Measurements from ENCODE around the gene GNRHR.
"Not testable (repeated sequence)": the region's sequence is repeated elsewhere in the genome, so short reads cannot be mapped to it uniquely, and the experiment has no call there.

Gene GNRHR, protein sequence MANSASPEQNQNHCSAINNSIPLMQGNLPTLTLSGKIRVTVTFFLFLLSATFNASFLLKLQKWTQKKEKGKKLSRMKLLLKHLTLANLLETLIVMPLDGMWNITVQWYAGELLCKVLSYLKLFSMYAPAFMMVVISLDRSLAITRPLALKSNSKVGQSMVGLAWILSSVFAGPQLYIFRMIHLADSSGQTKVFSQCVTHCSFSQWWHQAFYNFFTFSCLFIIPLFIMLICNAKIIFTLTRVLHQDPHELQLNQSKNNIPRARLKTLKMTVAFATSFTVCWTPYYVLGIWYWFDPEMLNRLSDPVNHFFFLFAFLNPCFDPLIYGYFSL

DNA sequence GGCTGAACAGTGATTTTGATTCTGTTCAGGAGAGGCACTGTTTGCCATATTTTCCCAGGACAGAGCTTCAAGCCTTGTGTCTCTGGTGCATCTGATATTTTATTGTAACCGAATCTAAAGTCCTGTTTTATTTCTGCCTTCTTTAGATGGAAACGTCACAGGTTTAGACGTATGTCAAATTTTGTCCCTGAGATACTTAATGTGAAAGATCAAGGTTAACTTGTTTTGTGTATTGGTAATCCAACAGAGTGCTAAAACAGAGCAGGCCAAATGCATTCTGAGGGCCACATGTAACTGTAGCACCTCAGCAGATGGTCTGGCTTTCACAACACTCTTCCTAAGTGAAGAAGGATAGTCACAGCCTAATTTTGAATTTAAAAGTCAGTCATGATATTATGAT is at the start of gene GNRHR:
GNRHR (minus strand) TSS at position 101 of the 400 bp plus-strand sequence; CDS start at position 48, 53 bp downstream.
- no peak for DNase-seq

GRCh38 chr4:67796810-67797209 is 42.6 kb upstream of the GNRHR start:
- DNase-seq, result no peak

GRCh38 chr4:67790721-67791120 is 36.5 kb upstream of the GNRHR start:
- DNase-seq, result no peak

GRCh38 chr4:67787311-67787710 is 33.1 kb upstream of the GNRHR start:
- no peak for DNase-seq

DNA sequence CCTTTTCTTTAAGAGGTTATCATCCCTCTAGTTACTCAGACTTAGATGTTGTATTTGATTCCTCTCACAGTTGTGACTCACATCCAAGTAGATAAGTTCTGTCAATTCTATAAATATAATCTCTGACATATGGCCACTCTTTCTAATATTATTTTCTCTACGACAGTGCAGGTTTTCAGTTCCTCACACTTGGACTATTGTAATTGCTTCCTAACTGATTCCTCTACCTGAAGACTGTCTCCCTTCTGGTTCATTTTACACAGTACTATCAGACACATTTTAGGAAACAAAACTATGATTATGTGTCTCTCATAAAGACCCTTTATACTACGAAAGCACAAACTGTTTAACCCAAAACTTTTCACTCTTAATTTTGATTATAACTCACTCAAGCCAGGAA is 31.3 kb upstream of the GNRHR start:
- no peak for DNase-seq

GRCh38 chr4:67779631-67780030 is 25.4 kb upstream of the GNRHR start:
- no peak for DNase-seq

DNA sequence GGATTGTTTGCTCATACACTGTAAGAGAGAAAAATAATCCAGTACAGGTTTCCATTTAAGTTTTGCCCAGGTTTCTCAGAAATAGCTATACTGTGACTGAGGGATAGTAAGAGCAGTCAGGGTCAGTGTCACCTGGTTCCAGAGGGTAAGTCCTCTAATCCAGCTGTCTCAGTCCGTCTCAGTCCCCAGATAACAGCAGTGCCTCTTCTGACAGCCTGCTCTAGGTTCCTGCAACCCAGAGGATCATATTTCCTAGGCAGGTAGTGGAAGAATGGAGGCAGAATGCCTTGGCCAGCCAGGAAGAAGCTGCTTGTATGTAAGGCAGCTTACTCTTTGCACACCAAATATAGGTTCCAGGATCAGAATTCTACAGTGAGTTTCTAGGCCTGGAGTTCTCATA is 22.6 kb upstream of the GNRHR start:
- no peak for DNase-seq

DNA sequence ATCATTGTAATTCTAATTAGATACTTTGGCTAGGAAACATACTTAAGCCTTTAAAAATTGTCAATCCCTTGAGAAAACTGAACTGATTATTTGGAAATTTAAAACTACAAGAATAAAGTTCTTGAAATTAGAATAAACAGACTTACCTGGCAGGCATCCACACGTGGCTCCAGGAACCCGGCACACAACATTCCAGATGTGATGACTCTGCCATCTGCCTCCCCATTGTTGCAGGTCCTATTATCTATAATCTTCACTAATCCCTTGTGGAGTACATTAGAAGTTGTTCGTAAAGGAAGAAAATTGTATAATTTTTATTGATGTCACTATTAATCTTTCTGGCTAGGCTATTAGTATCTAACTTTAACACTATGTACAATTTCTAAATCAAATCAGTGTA is 16.2 kb upstream of the GNRHR start:
- DNase-seq, result no peak

DNA sequence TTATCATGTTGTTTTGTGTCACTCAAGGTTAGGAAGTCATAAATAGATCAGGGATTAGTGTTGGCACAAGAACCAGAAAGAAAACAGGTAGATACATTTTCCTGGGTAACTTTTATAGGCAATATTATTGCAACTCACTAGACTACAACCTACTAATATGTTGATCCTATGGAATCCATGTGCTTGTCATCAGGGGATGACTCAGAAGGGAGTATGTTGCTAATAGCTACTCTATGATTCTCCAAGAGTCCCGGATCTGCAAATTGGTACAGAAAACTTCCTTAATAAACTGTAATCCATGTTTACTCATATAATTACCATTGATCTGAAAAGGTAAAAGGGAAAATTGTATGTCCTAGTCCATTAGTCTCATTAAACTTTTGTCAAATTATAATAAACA is 11.7 kb upstream of the GNRHR start:
- no peak for DNase-seq

DNA sequence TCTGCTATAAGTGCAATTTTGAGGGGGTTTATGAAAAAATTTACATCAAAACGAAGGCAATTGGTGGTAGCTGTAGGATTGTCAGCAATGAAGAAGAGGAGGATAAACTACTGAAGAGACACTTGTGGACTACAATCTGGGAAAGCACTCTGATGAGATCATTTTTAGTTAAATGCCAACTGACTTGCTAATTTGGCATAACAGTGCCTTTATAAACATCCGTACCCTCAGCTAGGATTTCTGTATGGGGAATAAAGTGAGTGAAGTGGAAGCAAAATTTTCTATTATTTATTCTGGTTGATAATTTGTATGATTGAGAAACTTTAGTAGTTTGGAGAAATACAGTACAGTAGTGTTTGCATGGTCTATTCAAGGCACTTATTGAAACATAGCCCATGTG is 11.2 kb upstream of the GNRHR start:
- DNase-seq, result no peak

- DNase-seq, result no peak
Observed at GRCh38 chr4:67764183-67764582, 10.0 kb upstream of the GNRHR start.

DNA sequence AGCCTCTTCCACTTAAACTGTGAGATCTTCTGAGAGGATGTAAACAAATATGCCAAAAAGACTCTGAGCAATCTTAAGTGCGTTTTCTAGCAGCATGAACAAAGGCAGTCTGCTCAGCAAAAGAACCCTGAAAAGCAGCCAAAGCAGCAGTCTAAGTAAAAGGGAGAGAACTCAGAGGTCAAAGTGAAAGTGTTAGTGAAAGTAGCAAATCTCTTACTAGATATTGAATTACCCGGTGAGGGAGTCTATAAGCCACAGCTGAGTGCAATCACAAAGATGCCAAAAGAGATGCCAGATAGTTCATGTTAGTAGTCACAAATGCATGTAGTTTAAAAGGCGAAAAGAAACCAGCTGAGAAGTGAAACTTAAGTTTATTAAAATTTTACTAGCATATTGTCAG is 7.9 kb upstream of the GNRHR start:
- no peak for DNase-seq

DNA sequence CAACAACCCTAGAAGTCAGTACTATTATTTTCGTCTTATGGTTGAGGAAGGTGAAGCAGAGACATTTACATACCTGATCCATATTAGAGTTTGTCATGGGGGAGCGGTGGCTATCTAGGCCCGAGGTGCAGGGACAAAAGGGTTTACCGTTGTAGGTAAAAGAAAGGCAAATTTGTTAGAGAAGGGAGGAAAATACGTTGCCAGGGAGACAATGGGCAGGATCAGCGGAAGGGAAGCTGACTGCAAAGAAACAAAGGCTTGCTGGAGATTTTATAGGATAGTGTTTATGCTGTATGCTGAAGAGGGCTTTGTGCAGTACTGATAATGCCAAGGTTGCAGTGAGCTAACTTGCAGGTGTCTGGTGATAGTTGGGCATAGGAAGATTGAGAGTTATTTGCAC is 2.8 kb upstream of the GNRHR start:
- not testable (repeated sequence) for DNase-seq

- no peak for DNase-seq
Observed at GRCh38 chr4:67755974-67756373, 1.8 kb upstream of the GNRHR start.

DNA sequence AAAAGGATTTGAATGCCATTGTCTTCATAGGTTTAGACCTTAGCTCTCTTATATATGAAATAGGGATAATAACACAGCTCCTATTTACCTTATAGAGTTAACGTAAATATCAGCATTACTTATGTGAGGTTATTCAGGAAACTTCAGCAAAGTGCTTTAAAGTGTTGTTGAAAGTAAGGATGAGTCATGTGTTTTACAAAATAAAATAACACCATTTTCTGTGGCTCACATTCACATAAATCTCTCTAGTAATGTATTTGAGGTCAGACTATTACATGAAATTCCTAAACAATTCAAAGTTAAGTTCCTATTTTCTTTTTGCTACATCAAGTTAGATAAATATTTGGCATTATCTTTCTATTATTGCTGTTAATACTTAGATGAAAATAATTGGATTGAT is 2.9 kb downstream of the GNRHR start:
- DNase-seq, result no peak

- DNase-seq, result no peak
Observed at GRCh38 chr4:67750691-67751090, 3.5 kb downstream of the GNRHR start.

GRCh38 chr4:67749286-67749685 is 4.9 kb downstream of the GNRHR start:
- no peak for DNase-seq

DNA sequence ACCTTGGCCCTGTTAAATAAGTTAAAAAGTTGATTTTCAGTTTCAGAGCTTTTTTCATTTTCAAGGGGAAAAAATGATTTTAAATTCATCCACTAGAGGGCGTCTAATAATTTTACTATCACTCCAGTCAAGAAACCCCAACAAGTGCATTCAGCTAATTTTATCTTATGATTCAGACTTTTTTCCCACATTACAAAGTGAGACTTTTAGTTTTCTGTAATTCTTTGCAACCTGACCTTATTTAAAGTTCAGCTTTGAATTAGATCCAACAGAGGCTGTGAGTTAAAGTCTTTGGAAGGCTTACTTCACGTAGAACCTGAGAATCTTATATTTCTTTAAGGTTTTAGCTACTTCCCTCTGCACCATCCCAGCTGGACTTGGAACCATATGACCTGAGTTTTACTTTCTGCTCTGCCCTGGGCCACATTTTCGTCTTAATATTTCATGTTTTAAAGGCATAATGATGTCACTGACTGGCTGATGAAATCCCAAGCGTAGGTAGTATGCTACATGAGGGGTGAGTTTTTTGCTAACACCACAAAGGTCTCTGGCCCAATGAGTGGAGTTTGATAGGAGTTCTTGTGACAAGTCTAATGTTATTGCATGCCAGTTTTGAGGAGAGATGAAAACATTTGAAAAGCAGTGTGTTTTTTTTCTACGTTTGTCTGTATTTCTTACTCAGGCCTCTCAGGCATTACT is 7.2 kb downstream of the GNRHR start:
- no peak for DNase-seq

GRCh38 chr4:67744561-67745283 is 9.5 kb downstream of the GNRHR start:
- no peak for DNase-seq

- no peak for DNase-seq
Observed at GRCh38 chr4:67743194-67743593, 11.0 kb downstream of the GNRHR start.

DNA sequence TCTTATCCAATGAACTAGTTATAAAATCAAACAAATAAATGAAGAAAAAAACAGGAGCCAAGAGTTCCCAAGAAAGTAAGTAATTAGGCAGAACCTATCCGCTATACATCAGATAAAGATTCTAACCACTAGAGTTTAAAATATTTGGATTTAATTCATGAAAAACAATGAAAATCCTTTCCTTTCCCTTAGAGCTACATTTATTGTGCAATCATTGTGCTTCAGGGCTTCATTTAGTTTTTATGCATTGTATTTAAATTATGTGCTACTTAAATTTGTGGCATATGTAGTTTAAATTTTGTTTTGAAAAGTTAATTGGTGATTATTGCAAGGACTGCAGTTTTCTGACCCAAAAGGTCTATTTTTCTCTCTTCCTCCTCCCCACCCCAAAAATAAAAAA is 17.9 kb downstream of the GNRHR start:
- no peak for DNase-seq

DNA sequence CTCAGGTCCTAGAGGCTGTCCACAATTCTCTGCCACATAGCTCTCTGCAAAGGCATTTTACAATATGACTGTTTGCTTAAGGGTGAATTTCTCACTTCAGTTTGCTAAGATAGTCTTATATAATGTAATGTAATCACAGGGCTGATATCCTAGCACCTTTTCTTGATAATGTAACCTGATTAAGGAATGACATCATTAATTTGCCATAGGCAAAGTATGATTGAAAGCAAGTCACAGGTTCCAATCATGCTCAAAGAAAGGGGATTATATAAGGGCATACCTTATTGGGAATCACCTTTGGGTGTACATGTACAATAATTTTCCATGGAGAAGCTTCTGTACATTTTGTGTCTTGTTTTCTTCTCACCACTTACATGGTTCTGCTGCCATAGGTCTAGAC is 18.9 kb downstream of the GNRHR start:
- DNase-seq, result no peak

- DNase-seq, result not testable (repeated sequence)
Observed at GRCh38 chr4:67730511-67730910, 23.7 kb downstream of the GNRHR start.

All from activated CD8-positive, alpha-beta memory T cell treated with anti-CD3 and anti-CD28 coated beads, Interleukin-2, amount 50 U/mL, for 4 hours (primary cell).